Measurements from ENCODE around the gene NTRK3.

Gene NTRK3

GRCh38 chr15:88256279-88257230 is at the start of gene NTRK3:
Gene NTRK3 (minus strand): TSS chr15:88256739. CDS start chr15:88256153, 586 bp downstream.
- DNase-seq (ENCODE audit: low read depth in 1 of 2, low spot score in 1 of 2) = no peak

- no peak for DNase-seq (ENCODE audit: low read depth in 1 of 2, low spot score in 1 of 2)
Measured at GRCh38 chr15:88303395-88303794, 46.9 kb upstream of the NTRK3 start.

- DNase-seq (ENCODE audit: low read depth in 1 of 2, low spot score in 1 of 2) = no peak
Measured at GRCh38 chr15:88302373-88302772, 45.8 kb upstream of the NTRK3 start.

GRCh38 chr15:88301311-88301710 is 44.8 kb upstream of the NTRK3 start:
- DNase-seq (ENCODE audit: low read depth in 1 of 2, low spot score in 1 of 2) = no peak

- DNase-seq (ENCODE audit: low read depth in 1 of 2, low spot score in 1 of 2) = no peak
Measured at GRCh38 chr15:88300861-88301260, 44.3 kb upstream of the NTRK3 start.

- no peak for DNase-seq (ENCODE audit: low read depth in 1 of 2, low spot score in 1 of 2)
Measured at GRCh38 chr15:88300089-88300488, 43.5 kb upstream of the NTRK3 start.

GRCh38 chr15:88299497-88299896 is 43.0 kb upstream of the NTRK3 start:
- no peak for DNase-seq (ENCODE audit: low read depth in 1 of 2, low spot score in 1 of 2)

GRCh38 chr15:88288661-88289060 is 32.1 kb upstream of the NTRK3 start:
- DNase-seq (ENCODE audit: low read depth in 1 of 2, low spot score in 1 of 2) = no peak

GRCh38 chr15:88288206-88288605 is 31.7 kb upstream of the NTRK3 start:
- no peak for DNase-seq (ENCODE audit: low read depth in 1 of 2, low spot score in 1 of 2)

- DNase-seq (ENCODE audit: low read depth in 1 of 2, low spot score in 1 of 2) = no peak
Measured at GRCh38 chr15:88284318-88284998, 27.9 kb upstream of the NTRK3 start.

- no peak for DNase-seq (ENCODE audit: low read depth in 1 of 2, low spot score in 1 of 2)
Measured at GRCh38 chr15:88282614-88283013, 26.1 kb upstream of the NTRK3 start.

GRCh38 chr15:88276821-88277410 is 20.4 kb upstream of the NTRK3 start:
- DNase-seq (ENCODE audit: low read depth in 1 of 2, low spot score in 1 of 2) = no peak

- DNase-seq (ENCODE audit: low read depth in 1 of 2, low spot score in 1 of 2) = no peak
Measured at GRCh38 chr15:88275804-88276203, 19.3 kb upstream of the NTRK3 start.

GRCh38 chr15:88274553-88275460 is 18.3 kb upstream of the NTRK3 start:
- DNase-seq (ENCODE audit: low read depth in 1 of 2, low spot score in 1 of 2) = peak in 1 of 2 donors; percentile 51

- no peak for DNase-seq (ENCODE audit: low read depth in 1 of 2, low spot score in 1 of 2)
Measured at GRCh38 chr15:88272421-88272820, 15.9 kb upstream of the NTRK3 start.

GRCh38 chr15:88269356-88270062 is 13.0 kb upstream of the NTRK3 start:
- DNase-seq (ENCODE audit: low read depth in 1 of 2, low spot score in 1 of 2) = no peak

GRCh38 chr15:88267720-88268119 is 11.2 kb upstream of the NTRK3 start:
- no peak for DNase-seq (ENCODE audit: low read depth in 1 of 2, low spot score in 1 of 2)

GRCh38 chr15:88266170-88266569 is 9.6 kb upstream of the NTRK3 start:
- no peak for DNase-seq (ENCODE audit: low read depth in 1 of 2, low spot score in 1 of 2)

- no peak for DNase-seq (ENCODE audit: low read depth in 1 of 2, low spot score in 1 of 2)
Measured at GRCh38 chr15:88264622-88265021, 8.1 kb upstream of the NTRK3 start.

- no peak for DNase-seq (ENCODE audit: low read depth in 1 of 2, low spot score in 1 of 2)
Measured at GRCh38 chr15:88262064-88262463, 5.5 kb upstream of the NTRK3 start.

Measured in stimulated activated CD4-positive, alpha-beta T cell treated with anti-CD3 and anti-CD28 coated beads, Interleukin-15, amount 100 ng/mL, for 1 hour (primary cell).